K562 (cell line): ENCODE data around the gene OSBPL3. TPM values are rescaled to one million over a fixed set of nuclear protein-coding genes. Genes with fewer than 3 reads are reported as not detected.
A peak's percentile ranks its signal among the peaks of the same experiment; 100 is the strongest.

Source experiments
- ATAC-seq: fragments of 200-7000 bp; cut with Tn5 transposase; 3 replicates; pipeline ENCODE4 v1.9.1; 2020; ENCODE audit warnings: moderate library complexity
- BruUV-seq: library from RNA; stranded (reverse); fragments of 400-500 nt; replicated peaks from 2 replicates; lab custom pipeline; 2021; lab: Mats Ljungman, UMichigan
- CTCF ChIA-PET: fragments of 300-600 bp; formaldehyde crosslinking; extraction: SDS; loops from one replicate; lab custom pipeline; 2021; ENCODE audit warnings: low intra/inter-chr PET ratio; lab: Yijun Ruan, JAX
- POLR2A ChIA-PET: fragments of 300-600, 350-650 bp; sonication (Branson Sonifier 250); formaldehyde crosslinking; extraction: SDS; loops from one replicate; lab custom pipeline; 2021; ENCODE audit warnings: antibody characterized with exemption, inconsistent platforms; lab: Yijun Ruan, JAX
- DNase-seq, 4 experiments: peaks; one replicate each; pipeline versions ENCODE4 v3.0.0 to v3.0.0-alpha.2; 2011 to 2018; ENCODE audit warnings: low spot score in 3 of 4, mixed read lengths in 3 of 4; ENCODE audit errors: extremely low read depth in 1 of 4
- FAIRE-seq: peaks from 2 replicates; lab custom pipeline; 2011; peaks lifted over from hg19 to GRCh38; lab: Jason Lieb, UNC
- H2AFZ ChIP-seq: 2 replicates; pipeline ENCODE4 v1.6.0; 2011; ENCODE audit warnings: low read depth, low read length, control low read depth, inconsistent platforms
- H3K27ac ChIP-seq: fragments of 200-600 bp; 3 replicates; pipeline ENCODE4 v1.8.0; 2011; ENCODE audit warnings: low read depth, mild to moderate bottlenecking, control low read depth, inconsistent platforms, low read length, moderate library complexity, mixed read lengths; ENCODE audit errors: extremely low read depth
- H3K27me3 ChIP-seq, 2 experiments: fragments of 300-600 bp in 1 of 2; 2 replicates in 1 of 2; 3 replicates in 1 of 2; pipeline versions ENCODE4 v1.6.0 to v1.8.0; 2011; ENCODE audit warnings: inconsistent platforms in 2 of 2, low read length in 2 of 2, mild to moderate bottlenecking in 1 of 2, mixed read lengths in 1 of 2, moderate library complexity in 1 of 2; ENCODE audit not compliant: control insufficient read depth in 2 of 2, insufficient read depth in 2 of 2
- H3K36me3 ChIP-seq: fragments of 300-600 bp; 3 replicates; pipeline ENCODE4 v1.8.0; 2011; ENCODE audit warnings: mild to moderate bottlenecking, low read length, inconsistent platforms; ENCODE audit not compliant: control insufficient read depth, insufficient read depth
- H3K4me1 ChIP-seq, 2 experiments: fragments of 200-600 bp in 1 of 2; replicated peaks in 1 of 2; 2 replicates in 1 of 2; 3 replicates in 1 of 2; pipeline versions ENCODE4 v1.5.1 to v1.8.0; 2011; ENCODE audit warnings: inconsistent platforms in 2 of 2, low read length in 2 of 2, mild to moderate bottlenecking in 1 of 2, mixed read lengths in 1 of 2, moderate library complexity in 1 of 2; ENCODE audit not compliant: control insufficient read depth in 2 of 2, insufficient read depth in 2 of 2
- H3K4me2 ChIP-seq: 2 replicates; pipeline ENCODE4 v1.6.1; 2011; ENCODE audit warnings: low read length, control low read depth, inconsistent platforms, mixed read lengths; ENCODE audit not compliant: insufficient read depth
- H3K4me3 ChIP-seq: fragments of 200-600 bp; sonication (generic), shearing (Covaris generic); 2 replicates; pipeline ENCODE4 v1.5.1; 2016; ENCODE audit warnings: control low read depth, inconsistent platforms
- H3K79me2 ChIP-seq: fragments of 200-600 bp; 3 replicates; pipeline ENCODE4 v1.8.0; 2011; ENCODE audit warnings: low read length, inconsistent platforms; ENCODE audit not compliant: control insufficient read depth, insufficient read depth
- H3K9ac ChIP-seq, 2 experiments: 2 replicates each; pipeline versions ENCODE4 v1.6.0 to v1.6.1; 2011; ENCODE audit warnings: low read depth in 2 of 2, low read length in 2 of 2, control low read depth in 1 of 2, inconsistent platforms in 1 of 2, mild to moderate bottlenecking in 1 of 2, mixed read lengths in 1 of 2; ENCODE audit not compliant: insufficient read depth in 1 of 2
- H3K9me1 ChIP-seq: one replicate; pipeline ENCODE4 v1.6.0; 2011; ENCODE audit warnings: inconsistent platforms, mild to moderate bottlenecking, low read length, moderate library complexity; ENCODE audit not compliant: control insufficient read depth, insufficient read depth
- H3K9me3 ChIP-seq: replicated peaks from 2 replicates; pipeline ENCODE4 v1.5.1; 2011; ENCODE audit warnings: low read depth, low read length, inconsistent platforms; ENCODE audit not compliant: control insufficient read depth, insufficient read depth
- H4K20me1 ChIP-seq: replicated peaks from 2 replicates; pipeline ENCODE4 v1.6.1; 2011; ENCODE audit warnings: low read length, inconsistent platforms, mixed read lengths; ENCODE audit not compliant: control insufficient read depth, insufficient read depth
- CTCF ChIP-seq, 3 experiments: IDR thresholded peaks in 2 of 3; conservative IDR thresholded peaks in 1 of 3; 2 replicates each; pipeline ENCODE4 v1.5.1; 2011 to 2012; ENCODE audit warnings: low read length in 3 of 3, mild to moderate bottlenecking in 3 of 3, control low read depth in 2 of 3, improper control_type of control experiment in 1 of 3, inconsistent platforms in 1 of 3, low read depth in 1 of 3, mixed read lengths in 1 of 3, moderate library complexity in 1 of 3; ENCODE audit not compliant: insufficient read depth in 2 of 3
- CTCFL ChIP-seq: IDR thresholded peaks from 2 replicates; pipeline ENCODE4 v1.6.1; 2011; ENCODE audit warnings: borderline replicate concordance, low read depth, mild to moderate bottlenecking, moderate library complexity, low read length; ENCODE audit not compliant: insufficient read depth, poor library complexity, severe bottlenecking
- GATAD2A ChIP-seq: fragments of 450-650 bp; IDR thresholded peaks from 2 replicates; pipeline ENCODE4 v1.6.1; 2017
- MCM2 ChIP-seq: fragments of 450-650 bp; IDR thresholded peaks from 2 replicates; pipeline ENCODE4 v1.6.1; 2017; ENCODE audit warnings: low read depth, mild to moderate bottlenecking
- PURB ChIP-seq: sonication (generic); formaldehyde crosslinking; IDR thresholded peaks from 2 replicates; pipeline ENCODE4 v1.9.0; 2021; ENCODE audit warnings: low read depth, mild to moderate bottlenecking, missing genetic modification reagents
- RFX1 ChIP-seq: fragments of 450-650 bp; IDR thresholded peaks from 2 replicates; pipeline ENCODE4 v1.6.1; 2016; ENCODE audit warnings: mild to moderate bottlenecking, moderate library complexity
- TSC22D4 ChIP-seq: fragments of 450-650 bp; IDR thresholded peaks from 2 replicates; pipeline ENCODE4 v1.6.1; 2016; ENCODE audit warnings: missing genetic modification characterization, missing biosample characterization, control low read depth
- ZBTB7A ChIP-seq: IDR thresholded peaks from 2 replicates; pipeline ENCODE4 v1.6.1; 2011; ENCODE audit warnings: low read depth, mild to moderate bottlenecking, low read length, moderate library complexity, borderline replicate concordance; ENCODE audit not compliant: control insufficient read depth
- WGBS: fragments of 100-300 bp; shearing (Covaris generic); methylation state at CpG from one replicate; pipeline ENCODE4 v1.1.6; 2016; ENCODE audit warnings: low coverage, mixed read lengths; ENCODE audit not compliant: insufficient coverage; ENCODE audit errors: missing lambda C conversion rate; 5-methylcytosine and 5-hydroxymethylcytosine counted together
- in situ Hi-C: fragments of 300-500 bp; cut with MboI; formaldehyde crosslinking; loops from 4 replicates; pipeline ENCODE4 v1.15.0; 2018; ENCODE audit warnings: inconsistent platforms, mixed read lengths
- intact Hi-C: fragments of 100-400 bp; cut with micrococcal nuclease; formaldehyde crosslinking; loops from 2 replicates; pipeline ENCODE4 v1.14.2; 2022
- polyA plus RNA-seq, 8 experiments: library from polyadenylated mRNA; depleted of rRNA in 4 of 8; stranded (reverse) in 5 of 8; unstranded in 3 of 8; fragments of >200 nt; fragmentation: Nextera tagmentation in 2 of 8; fragmentation: Illumina TruSeq in 1 of 8; extraction: Ambion mirVana in 2 of 8; extraction: Trizol in 1 of 8; gene quantifications; 2 replicates each; pipeline versions ENCODE4 v1.2.1 to v1.2.3, GENCODE V29; 2011 to 2014; ENCODE audit warnings: inconsistent platforms in 1 of 8, missing spikeins in 1 of 8
- total RNA-seq, 7 experiments: library from RNA; depleted of rRNA in 6 of 7; stranded (reverse); fragments of >200 nt in 6 of 7; fragmentation: Illumina TruSeq in 2 of 7; extraction: Trizol in 2 of 7; gene quantifications; 2 replicates each; pipeline versions ENCODE4 v1.2.1 to v1.2.3, GENCODE V29; 2011 to 2021; ENCODE audit warnings: low replicate concordance in 1 of 7
- TF ChIP-seq, protein P1 (sequence below): fragments of 450-650 bp; formaldehyde crosslinking; IDR thresholded peaks from 2 replicates; pipeline ENCODE4 v1.4.0; 2020; ENCODE audit warnings: mild to moderate bottlenecking, moderate library complexity
- TF ChIP-seq, protein P2 (sequence below): IDR thresholded peaks from 2 replicates; pipeline ENCODE4 v1.6.1; 2014; ENCODE audit warnings: antibody characterized with exemption

OSBPL3 gene
- total and polyA plus RNA-seq, 9 of the 15 experiments (the other 6 are each of a cell fraction or from before 2014, with no cell fraction given): 4.8 to 37.2 (median 26.5) TPM

GRCh38 chr7:24894429-24895221 is 85.4 kb downstream of the OSBPL3 start:
- no peaks in the 10 kb centered on the region for H3K9me3 ChIP-seq
- H3K36me3 ChIP-seq: peaks cover 24% of the 10 kb centered on the region; the same call in 2 of the 3 replicates
- no peaks in the 10 kb centered on the region for H3K27me3 ChIP-seq
- in situ Hi-C loops: no loop called here
- WGBS: 54% methylated on average over 5 of the region's 7 CpGs
- H3K9me1 ChIP-seq: no peaks in the 10 kb centered on the region
- ATAC-seq: peak; percentile 56
- peak in 3 of 4 experiments; percentile 34 to 57 (median 50) for DNase-seq
- BruUV-seq: no TSS peak
- POLR2A ChIA-PET: interaction anchor here (1.1 kb wide), 1 partner anchor 15 kb away, joined by 3 read pairs; no protein-coding TSS in a partner anchor
- FAIRE-seq: peak; percentile 11
- no peak overlapping the region for H3K27ac ChIP-seq
- H3K4me3 ChIP-seq: no peak overlapping the region
- no peak overlapping the region for H3K4me2 ChIP-seq
- H3K9ac ChIP-seq: no peak overlapping the region; a peak in 1 of 4 replicates
- peaks cover 5 to 27% of the 10 kb centered on the region in 2 experiments for H3K4me1 ChIP-seq
- CTCF ChIA-PET: interaction anchor here (0.6 to 1.1 kb wide), 3 partner anchors 86 to 199 kb away, joined by 3 read pairs; partner anchors contain the start of gene OSBPL3
- H4K20me1 ChIP-seq: no peaks in the 10 kb centered on the region
- H2AFZ ChIP-seq: no peak overlapping the region
- intact Hi-C loops: loop anchor here (5.0 kb wide), 1 partner anchor 198 kb away; no protein-coding TSS in a partner anchor
- H3K79me2 ChIP-seq: peaks cover 64% of the 10 kb centered on the region
- TF ChIP-seq, protein P1, sequence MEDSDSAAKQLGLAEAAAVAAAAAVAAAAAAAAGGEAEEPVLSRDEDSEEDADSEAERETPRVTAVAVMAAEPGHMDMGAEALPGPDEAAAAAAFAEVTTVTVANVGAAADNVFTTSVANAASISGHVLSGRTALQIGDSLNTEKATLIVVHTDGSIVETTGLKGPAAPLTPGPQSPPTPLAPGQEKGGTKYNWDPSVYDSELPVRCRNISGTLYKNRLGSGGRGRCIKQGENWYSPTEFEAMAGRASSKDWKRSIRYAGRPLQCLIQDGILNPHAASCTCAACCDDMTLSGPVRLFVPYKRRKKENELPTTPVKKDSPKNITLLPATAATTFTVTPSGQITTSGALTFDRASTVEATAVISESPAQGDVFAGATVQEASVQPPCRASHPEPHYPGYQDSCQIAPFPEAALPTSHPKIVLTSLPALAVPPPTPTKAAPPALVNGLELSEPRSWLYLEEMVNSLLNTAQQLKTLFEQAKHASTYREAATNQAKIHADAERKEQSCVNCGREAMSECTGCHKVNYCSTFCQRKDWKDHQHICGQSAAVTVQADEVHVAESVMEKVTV: 0 out of 2 replicates have a peak, but pooled peaks have one; percentile 21
- TF ChIP-seq GATAD2A: no peak
- no peak for TF ChIP-seq MCM2
- TF ChIP-seq ZBTB7A: peak; percentile 63; the same call in 1 of the 2 replicates
- no peak for TF ChIP-seq PURB (CRISPR knock-in tag)
- peak; percentile 34; the same call in 1 of the 2 replicates for TF ChIP-seq RFX1
- peak; percentile 54 to 62 (median 59); a peak in 5 of 6 replicates for TF ChIP-seq CTCF (IDR thresholded peaks at IDR 0.05 in 2 of 3, conservative IDR thresholded peaks at IDR 0.05 in 1 of 3; ENCODE audit: insufficient read depth in 2 of 3, low read depth in 1 of 3, low read length in 3 of 3)
- TF ChIP-seq, protein P2, sequence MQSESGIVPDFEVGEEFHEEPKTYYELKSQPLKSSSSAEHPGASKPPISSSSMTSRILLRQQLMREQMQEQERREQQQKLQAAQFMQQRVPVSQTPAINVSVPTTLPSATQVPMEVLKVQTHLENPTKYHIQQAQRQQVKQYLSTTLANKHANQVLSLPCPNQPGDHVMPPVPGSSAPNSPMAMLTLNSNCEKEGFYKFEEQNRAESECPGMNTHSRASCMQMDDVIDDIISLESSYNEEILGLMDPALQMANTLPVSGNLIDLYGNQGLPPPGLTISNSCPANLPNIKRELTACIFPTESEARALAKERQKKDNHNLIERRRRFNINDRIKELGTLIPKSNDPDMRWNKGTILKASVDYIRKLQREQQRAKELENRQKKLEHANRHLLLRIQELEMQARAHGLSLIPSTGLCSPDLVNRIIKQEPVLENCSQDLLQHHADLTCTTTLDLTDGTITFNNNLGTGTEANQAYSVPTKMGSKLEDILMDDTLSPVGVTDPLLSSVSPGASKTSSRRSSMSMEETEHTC: no peak
- TF ChIP-seq CTCFL: no peak
- TF ChIP-seq TSC22D4: no peak
